RKO (cell line): ENCODE results near the gene PLIN1.

Source experiments
- DNase-seq: peaks from one replicate; pipeline ENCODE4 v3.0.0-alpha.2; 2016; ENCODE audit warnings: low spot score

Gene PLIN1

GRCh38 chr15:89671687-89672086 lies 7.5 kb downstream of the PLIN1 start:
- DNase-seq, result no peak

GRCh38 chr15:89670971-89671560 lies 8.1 kb downstream of the PLIN1 start:
- no peak for DNase-seq

DNA sequence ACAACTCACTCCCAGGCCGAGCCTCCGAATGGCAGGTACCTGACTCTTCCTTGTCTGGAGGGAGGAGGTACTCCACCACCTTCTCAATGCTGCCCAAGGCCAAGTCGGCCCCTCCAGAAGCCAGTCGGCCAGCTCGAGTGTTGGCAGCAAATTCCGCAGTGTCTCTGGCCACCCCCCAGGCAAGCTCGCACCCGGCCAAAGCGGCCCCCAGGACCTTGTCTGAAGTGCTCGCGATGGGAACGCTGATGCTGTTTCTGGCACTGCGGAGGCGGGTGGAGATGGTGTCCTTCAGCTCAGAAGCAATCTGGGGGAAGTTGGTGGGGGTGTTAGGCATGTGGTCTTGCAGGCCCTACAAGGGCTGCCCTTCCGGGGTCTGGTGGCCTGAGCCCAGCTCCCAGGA lies 9.2 kb downstream of the PLIN1 start:
- no peak for DNase-seq

DNA sequence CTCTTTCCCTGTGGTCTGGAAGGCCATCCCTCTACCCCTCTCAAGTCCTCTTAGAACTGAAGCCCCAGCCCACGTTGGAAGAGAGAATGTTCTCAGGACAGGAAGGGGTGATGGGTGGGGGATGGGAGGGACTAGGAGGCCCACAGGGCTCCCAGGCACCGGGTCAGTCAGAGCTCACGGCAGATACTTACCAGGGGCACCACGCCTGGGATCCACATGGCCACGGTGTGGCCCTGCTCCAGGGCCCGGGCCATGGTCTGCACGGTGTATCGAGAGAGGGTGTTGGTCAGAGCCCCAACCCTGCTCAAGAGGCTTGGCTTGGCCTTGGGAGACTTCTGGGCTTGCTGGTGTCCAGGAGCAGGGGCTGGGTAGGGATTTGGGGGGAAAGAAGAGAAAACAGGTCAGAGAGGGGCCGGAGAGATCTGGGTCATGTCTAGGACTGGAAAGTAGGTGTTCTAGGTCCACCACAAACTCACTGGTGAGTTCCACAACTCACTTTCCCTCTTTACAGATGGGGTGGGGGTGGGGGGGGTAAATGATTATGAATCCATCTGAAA lies 9.8 kb downstream of the PLIN1 start:
- no peak for DNase-seq

DNA sequence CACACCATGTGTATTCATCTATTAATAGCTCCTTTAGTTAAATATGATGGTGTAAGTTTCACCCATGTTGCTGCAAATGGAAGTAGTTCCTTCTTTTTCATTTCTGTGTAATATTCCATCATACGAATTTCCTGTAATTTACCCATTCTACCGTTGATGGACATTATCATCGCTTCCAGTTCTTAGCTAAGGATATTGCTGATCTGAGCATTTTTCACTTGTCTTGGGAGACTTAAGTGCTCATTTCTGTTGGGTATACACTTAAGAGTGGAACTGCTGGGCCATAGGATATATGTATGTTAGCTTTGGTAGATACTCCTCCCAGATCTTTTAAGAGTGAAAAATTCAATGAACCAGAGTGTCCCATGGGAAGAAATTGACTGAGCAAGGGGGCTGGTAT lies 11.0 kb downstream of the PLIN1 start:
- no peak for DNase-seq

GRCh38 chr15:89667706-89667960 lies 11.5 kb downstream of the PLIN1 start:
- no peak for DNase-seq

DNA sequence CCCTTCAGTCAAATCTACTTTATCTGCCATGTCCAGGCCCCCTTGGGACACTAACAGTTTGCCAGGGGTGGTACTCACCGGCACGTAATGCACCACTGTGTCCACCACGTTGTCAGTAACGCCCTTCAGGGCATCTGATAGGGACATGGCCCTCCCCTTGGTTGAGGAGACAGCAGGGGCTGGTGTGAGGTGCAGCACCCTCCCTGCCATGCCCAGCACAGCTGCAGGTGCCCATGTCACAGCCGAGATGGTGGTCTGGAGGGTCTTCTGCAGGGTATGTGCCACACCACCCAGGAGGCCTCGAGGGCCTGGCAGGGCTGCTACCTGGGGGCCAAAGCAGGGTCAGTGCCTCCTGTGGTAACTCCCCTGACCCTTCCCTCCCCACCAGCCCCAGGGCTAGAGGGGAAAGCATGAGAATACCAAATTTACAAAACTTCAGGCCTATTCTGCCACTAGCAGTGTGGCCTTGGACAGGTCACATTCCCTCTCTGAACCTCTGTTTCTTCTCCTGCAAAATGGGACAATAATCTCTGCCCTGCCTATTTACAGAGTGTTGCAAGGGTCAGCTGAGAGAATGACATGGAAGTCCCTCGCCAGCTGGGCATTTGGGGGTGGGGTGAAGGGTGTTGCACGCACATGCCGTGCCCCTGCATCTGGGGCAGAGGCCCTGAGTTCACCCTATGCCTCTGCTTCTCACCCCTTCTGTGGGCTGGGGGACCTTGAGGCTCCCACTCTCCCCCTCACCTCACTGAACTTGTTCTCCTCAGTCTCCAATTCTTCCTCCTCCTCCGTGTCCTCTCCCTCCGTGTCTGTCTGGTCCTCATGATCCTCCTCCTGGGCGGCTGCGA lies 12.1 kb downstream of the PLIN1 start:
- DNase-seq, result no peak

GRCh38 chr15:89666184-89666857 lies 12.8 kb downstream of the PLIN1 start:
- no peak for DNase-seq

DNA sequence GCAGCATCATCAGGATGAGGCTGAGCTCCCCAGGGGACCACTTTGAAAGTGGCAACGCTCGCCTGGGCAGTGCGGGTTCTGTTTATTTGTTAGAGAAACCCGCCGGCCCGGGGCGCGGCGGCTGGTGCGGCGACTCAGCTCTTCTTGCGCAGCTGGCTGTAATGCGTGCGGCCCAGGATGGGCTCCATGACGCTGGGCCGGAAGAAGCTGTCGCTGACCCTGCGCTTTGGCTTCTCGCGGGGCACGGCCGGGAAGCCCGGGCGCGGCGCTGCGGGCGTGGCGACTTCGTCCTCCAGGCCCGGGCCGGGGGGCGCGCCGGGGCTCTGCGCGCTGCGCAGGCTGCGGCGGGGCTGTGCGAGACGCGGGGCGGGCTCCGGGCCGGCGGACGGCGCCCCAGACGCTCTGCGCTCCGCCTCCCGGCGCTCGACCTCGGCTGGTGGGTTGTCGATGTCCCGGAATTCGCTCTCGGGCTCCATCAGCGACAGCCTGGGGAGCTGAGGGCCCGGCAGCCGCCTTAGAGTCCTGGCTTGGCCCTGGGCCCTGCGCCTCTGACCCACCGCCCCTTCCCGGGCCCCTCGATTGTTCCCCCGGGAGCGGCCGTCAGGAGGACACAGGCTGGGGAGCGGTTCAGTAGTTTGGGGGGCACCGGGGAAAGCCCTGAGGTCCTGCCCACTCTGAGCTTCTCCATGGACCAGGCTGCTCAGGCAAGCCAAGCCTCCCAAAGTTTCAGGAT lies 13.6 kb downstream of the PLIN1 start:
- DNase-seq, result peak; percentile 32

DNA sequence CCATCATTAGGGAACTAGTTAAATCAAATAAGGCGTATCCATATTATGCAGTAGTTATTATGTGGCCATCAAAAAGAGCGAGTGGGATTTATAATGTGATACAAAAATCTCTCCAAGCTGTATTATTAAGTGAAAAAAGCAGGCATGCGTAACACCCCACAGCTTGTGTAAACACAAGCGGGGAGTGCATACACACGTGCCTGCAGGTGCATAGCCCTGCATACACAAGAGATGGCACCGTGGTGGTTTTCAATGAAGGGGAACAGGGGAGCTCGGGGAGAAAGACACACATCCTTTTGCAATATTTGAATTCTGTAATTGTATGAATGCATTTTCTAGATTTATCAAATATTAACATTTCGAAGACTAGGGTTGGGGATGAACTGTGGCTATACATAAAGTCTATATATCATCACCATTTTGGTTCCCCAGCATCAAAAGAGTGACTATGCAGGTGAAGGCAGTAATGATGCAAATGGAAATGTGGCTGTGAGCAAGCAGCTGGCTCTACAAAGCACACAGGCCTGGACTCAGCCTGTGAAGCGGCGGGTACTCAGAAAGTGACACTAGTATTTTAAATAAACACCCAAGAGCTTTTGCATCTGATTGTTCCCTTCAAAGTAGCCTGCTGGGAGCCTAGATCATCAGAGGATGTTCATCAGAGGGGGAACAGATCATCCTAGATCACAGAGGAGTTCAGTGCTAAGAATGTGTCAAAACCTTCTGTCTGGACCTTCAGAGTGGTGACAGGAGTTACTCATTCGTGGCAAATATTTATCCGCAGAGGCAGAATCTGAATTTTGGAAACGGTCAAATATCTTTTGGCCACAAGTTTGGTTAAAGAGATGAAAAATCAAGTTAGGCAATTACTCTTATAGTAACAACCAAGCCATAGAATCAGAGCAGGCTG lies 14.5 kb downstream of the PLIN1 start:
- no peak for DNase-seq

- no peak for DNase-seq
These were observed 16.1 kb downstream of the PLIN1 start for GRCh38 chr15:89662893-89663626.

DNA sequence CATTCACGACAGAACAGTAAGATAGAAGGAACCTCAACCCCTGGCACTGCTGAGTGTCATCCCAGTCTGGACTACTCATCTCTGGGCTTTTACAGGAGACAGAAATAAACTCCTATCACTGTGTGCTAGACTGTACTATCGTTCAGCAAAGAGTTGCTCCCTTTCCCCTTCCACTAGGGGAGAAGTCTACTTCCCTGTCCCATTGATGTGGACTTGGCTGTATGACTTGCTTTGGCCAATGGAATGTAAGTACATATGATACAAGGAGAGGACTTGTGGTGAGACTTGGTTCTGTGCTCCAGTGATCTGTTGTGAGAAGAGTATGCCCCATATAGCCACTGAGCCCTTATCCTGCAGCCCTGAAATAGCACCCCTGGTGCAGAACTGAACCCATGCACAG lies 18.6 kb downstream of the PLIN1 start:
- DNase-seq, result peak; percentile 41

GRCh38 chr15:89659295-89659694 lies 19.9 kb downstream of the PLIN1 start:
- DNase-seq, result no peak

DNA sequence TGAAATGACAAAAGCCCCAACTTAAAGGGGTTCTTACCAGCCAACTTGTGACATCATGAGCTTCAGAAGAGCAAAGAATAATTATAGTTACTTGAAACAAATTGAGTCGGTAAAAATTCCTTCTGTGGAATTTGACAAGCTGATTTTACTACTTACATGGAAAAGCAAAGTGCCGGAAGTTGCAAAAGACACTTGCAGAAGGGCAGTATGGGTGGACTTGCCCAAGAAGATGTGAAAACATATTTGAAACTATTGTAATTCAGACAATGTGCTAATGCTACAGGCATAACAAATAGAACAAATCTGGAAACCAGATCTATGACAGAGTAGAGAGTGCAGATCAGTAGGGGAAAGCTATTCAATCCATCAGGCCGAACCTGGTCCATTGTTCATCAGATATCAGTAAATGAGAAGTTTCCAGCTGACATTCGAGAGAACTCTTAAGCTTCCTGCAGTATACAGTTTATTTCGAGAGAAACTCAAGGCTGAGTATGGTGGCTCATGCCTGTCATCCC lies 21.4 kb downstream of the PLIN1 start:
- DNase-seq, result no peak

DNA sequence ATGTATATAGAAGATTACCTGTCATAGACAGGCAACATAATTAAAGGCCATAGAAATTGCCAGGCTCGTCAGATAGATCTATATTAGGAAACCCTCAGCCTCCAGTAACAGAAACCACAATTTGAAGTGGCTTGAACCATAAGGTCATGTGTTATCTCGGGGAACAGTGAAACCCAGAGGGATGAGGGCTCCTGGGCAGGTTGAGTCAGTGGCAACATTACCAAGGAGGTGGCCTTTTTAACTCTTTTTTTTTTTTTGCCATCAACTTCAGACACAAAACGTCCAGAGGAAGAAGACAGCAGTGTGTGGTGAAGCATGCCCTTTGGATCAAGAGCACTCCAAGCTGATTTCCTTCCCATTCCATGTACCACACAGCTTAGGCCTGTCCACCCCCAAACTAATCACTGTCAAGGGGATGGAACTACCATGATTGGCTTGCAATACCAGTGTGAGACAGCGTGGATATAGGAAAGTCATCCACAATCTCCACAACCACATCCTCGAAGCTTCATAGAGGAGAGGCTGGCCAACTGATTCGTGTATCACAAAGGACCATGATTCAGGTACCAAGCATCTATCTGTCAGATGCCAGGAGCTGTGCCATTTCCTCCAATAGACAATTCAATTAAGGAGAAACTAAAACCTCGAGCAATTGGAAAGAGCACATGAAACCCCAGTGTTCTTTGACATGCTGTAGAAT lies 22.9 kb downstream of the PLIN1 start:
- DNase-seq, result peak; percentile 28

DNA sequence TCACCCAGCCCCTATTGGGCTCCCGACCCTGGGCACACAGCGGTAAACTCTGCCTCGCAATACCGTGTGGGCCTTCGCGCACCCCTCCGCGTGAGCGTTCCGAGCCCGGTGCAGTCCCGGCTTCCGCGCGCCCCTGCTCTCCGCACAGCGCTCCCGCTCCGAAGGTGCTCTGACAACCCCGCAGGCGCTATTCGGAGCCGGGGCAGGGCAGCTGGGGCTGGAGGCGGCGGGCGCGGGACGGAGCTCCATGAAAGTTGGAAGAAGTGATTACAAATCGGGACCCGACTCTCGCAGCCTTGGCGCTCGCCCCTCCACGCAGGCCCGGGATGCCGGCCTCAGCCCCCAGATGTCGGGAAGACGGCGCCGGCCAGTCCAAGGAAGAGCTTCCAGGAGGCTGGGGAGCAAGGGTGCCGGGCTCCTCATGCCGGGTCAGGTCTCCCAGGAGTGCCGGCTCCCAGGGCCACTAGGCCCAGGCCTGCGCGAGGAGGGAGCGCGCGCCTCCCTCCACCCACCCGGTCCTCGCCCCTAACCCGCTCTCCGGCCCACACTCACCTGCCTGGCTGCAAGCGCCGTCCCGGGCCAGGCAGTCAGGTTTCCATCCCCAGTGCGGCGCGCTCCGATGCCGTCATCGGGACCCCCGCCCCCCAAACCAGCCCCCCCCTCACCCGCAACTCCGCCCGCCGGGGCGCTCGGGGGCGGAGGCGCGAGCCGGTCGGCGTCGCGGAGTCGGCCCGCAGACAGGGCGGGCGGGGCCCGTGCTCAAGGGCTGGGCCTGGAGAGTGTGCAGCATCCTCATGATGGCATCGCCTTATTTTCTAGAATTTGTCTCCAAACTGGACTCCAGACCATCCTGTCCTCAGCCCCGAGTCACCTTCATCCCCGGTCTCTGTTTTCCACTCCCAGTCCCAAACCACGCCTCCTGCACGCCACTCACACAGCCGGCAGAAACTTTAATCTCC lies 24.0 kb downstream of the PLIN1 start, which contains the start of gene KIF7:
Gene KIF7 (minus strand): TSS at position 621 of the 959 bp plus-strand sequence. CDS start 2,537 bp downstream, outside the sequence.
- DNase-seq, result peak; percentile 56

DNA sequence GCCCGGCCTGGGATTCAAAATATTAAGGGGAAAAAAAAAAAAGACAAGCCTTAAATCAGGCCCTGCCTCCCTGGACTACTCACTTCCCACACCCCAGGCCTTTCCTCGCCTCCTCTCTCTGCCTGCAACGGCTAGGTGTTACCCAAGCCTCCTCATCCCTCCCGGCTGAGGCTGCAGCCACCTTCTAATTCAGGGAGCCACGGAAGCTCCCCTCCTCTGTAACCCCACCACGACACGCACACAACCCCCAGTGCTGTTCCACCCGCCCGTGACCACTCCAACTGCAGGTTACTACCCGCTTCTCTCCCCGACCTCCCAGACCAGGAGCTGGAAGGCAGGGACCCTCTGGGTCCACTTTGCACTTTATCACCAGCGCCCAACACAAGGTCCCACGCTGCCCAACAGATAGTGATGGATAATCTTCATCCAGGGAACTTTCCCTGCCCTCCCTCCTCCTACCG lies 24.8 kb downstream of the PLIN1 start:
- DNase-seq, result peak; percentile 86

DNA sequence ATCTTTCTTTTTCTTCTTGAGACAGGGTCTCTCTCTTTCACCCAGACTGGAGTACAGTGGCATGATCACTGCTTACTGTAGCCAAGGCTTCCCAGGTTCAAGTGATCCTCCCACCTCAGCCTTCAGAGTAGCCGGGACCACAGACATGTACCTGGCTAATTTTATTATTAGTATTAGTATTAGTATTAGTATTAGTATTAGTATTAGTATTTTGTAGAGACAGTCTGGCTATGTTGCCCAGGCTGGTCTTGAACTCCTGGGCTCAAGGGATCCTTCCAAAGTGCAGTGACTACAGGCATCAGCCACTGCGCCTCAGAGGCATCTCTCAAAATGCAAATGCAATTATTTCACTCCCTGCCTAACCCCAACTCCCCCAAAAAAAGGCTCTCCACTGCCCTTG lies 25.6 kb downstream of the PLIN1 start:
- DNase-seq, result no peak
